Stimulated activated CD4-positive, alpha-beta T cell treated with anti-CD3 and anti-CD28 coated beads, Interleukin-4, amount 100 ng/mL, for 48 hours (primary cell): ENCODE results near the gene PACRGL.

ENCODE experiments used
- DNase-seq, 2 donors: peaks; one replicate each; pipeline ENCODE4 v3.0.0-alpha.2; 2020; ENCODE audit warnings: low read depth in 2 of 2

PACRGL gene

GRCh38 chr4:20700007-20700761 lies at the start of gene PACRGL:
PACRGL (plus strand) TSS chr4:20700458; CDS start chr4:20704482, 4,024 bp downstream.
- DNase-seq: peak; percentile 85 to 91

- DNase-seq: no peak
These were observed 47.9 kb upstream of the PACRGL start for GRCh38 chr4:20652226-20652885.

- no peak for DNase-seq
These were observed 41.8 kb upstream of the PACRGL start for GRCh38 chr4:20658456-20658855.

- DNase-seq: no peak
These were observed 37.4 kb upstream of the PACRGL start for GRCh38 chr4:20662851-20663250.

GRCh38 chr4:20666012-20666860 lies 34.0 kb upstream of the PACRGL start:
- no peak for DNase-seq

GRCh38 chr4:20672262-20672661 lies 28.0 kb upstream of the PACRGL start:
- DNase-seq: no peak

GRCh38 chr4:20675786-20676185 lies 24.5 kb upstream of the PACRGL start:
- no peak for DNase-seq

GRCh38 chr4:20676501-20677197 lies 23.6 kb upstream of the PACRGL start:
- no peak for DNase-seq

- no peak for DNase-seq
These were observed 21.9 kb upstream of the PACRGL start for GRCh38 chr4:20678400-20678799.

- no peak for DNase-seq
These were observed 20.3 kb upstream of the PACRGL start for GRCh38 chr4:20679951-20680350.

GRCh38 chr4:20680736-20681135 lies 19.5 kb upstream of the PACRGL start:
- DNase-seq: no peak

- no peak for DNase-seq
These were observed 19.0 kb upstream of the PACRGL start for GRCh38 chr4:20681271-20681670.

GRCh38 chr4:20682853-20683252 lies 17.4 kb upstream of the PACRGL start:
- no peak for DNase-seq

- no peak for DNase-seq
These were observed 16.5 kb upstream of the PACRGL start for GRCh38 chr4:20683766-20684165.

GRCh38 chr4:20684852-20685763 lies 15.2 kb upstream of the PACRGL start:
- no peak for DNase-seq

- DNase-seq: no peak
These were observed 12.4 kb upstream of the PACRGL start for GRCh38 chr4:20687864-20688263.

GRCh38 chr4:20696815-20697214 lies 3.4 kb upstream of the PACRGL start:
- DNase-seq: no peak

- no peak for DNase-seq
These were observed 1.9 kb upstream of the PACRGL start for GRCh38 chr4:20698382-20698781.

- DNase-seq: no peak
These were observed 1.4 kb upstream of the PACRGL start for GRCh38 chr4:20698820-20699219.

- DNase-seq: no peak
These were observed 11.1 kb downstream of the PACRGL start for GRCh38 chr4:20711335-20711734.

- no peak for DNase-seq
These were observed 22.8 kb downstream of the PACRGL start for GRCh38 chr4:20723019-20723418.
